HepG2 (cell line): ENCODE data around the gene KRT40. TPM values are rescaled to one million over a fixed set of nuclear protein-coding genes. Genes with fewer than 3 reads are reported as not detected.

ENCODE experiments used
- AHDC1 ChIP-seq: sonication (generic); formaldehyde crosslinking; IDR thresholded peaks from 2 replicates; pipeline ENCODE4 v1.5.1; 2020; ENCODE audit warnings: mild to moderate bottlenecking, missing genetic modification reagents, borderline replicate concordance
- BRCA1 ChIP-seq: sonication (generic); formaldehyde crosslinking; IDR thresholded peaks from 2 replicates; pipeline ENCODE4 v1.4.0; 2020; ENCODE audit warnings: missing genetic modification reagents
- CBFB ChIP-seq: sonication (generic); formaldehyde crosslinking; IDR thresholded peaks from 2 replicates; pipeline ENCODE4 v1.4.0; 2020; ENCODE audit warnings: missing genetic modification reagents
- CREB1 ChIP-seq, 2 experiments: fragments of 450-650 bp in 1 of 2; IDR thresholded peaks; 2 replicates each; pipeline ENCODE4 v1.6.1; 2016 to 2017; ENCODE audit warnings: control low read depth in 1 of 2, mild to moderate bottlenecking in 1 of 2, missing compliant biosample characterization in 1 of 2, missing genetic modification characterization in 1 of 2
- E2F1 ChIP-seq: sonication (generic); formaldehyde crosslinking; IDR thresholded peaks from 2 replicates; pipeline ENCODE4 v1.5.0; 2020; ENCODE audit warnings: missing genetic modification reagents
- IKZF5 ChIP-seq: IDR thresholded peaks from 2 replicates; pipeline ENCODE4 v1.6.1; 2018; ENCODE audit warnings: missing genetic modification reagents, mild to moderate bottlenecking, missing compliant biosample characterization
- IRF2 ChIP-seq: IDR thresholded peaks from 2 replicates; pipeline ENCODE4 v1.6.1; 2018; ENCODE audit warnings: missing genetic modification reagents, missing compliant biosample characterization
- KAT8 ChIP-seq: IDR thresholded peaks from 2 replicates; pipeline ENCODE4 v1.6.1; 2016; ENCODE audit warnings: missing genetic modification reagents, missing compliant biosample characterization
- KDM1A ChIP-seq: IDR thresholded peaks from 2 replicates; pipeline ENCODE4 v1.6.1; 2016; ENCODE audit warnings: missing compliant biosample characterization
- MIXL1 ChIP-seq: IDR thresholded peaks from 2 replicates; pipeline ENCODE4 v1.6.1; 2016
- MLX ChIP-seq: IDR thresholded peaks from 2 replicates; pipeline ENCODE4 v1.6.1; 2016
- REPIN1 ChIP-seq: sonication (generic); formaldehyde crosslinking; IDR thresholded peaks from 2 replicates; pipeline ENCODE4 v1.8.0; 2022; ENCODE audit warnings: missing genetic modification reagents, low read depth, mild to moderate bottlenecking, borderline replicate concordance
- SATB2 ChIP-seq: sonication (generic); formaldehyde crosslinking; IDR thresholded peaks from 2 replicates; pipeline ENCODE4 v1.5.0; 2020; ENCODE audit warnings: missing genetic modification reagents
- SNAI1 ChIP-seq: sonication (generic); formaldehyde crosslinking; IDR thresholded peaks from 2 replicates; pipeline ENCODE4 v1.5.0; 2020; ENCODE audit warnings: mild to moderate bottlenecking, missing genetic modification reagents, borderline replicate concordance
- SOX13 ChIP-seq, 3 experiments: fragments of 450-650 bp in 1 of 3; sonication (generic) in 1 of 3; formaldehyde crosslinking in 1 of 3; IDR thresholded peaks in 2 of 3; conservative IDR thresholded peaks in 1 of 3; 2 replicates each; pipeline versions ENCODE4 v1.5.0 to v1.6.1; 2016 to 2020; ENCODE audit warnings: antibody characterized with exemption in 1 of 3, mild to moderate bottlenecking in 1 of 3, missing compliant biosample characterization in 1 of 3, missing genetic modification reagents in 1 of 3, moderate library complexity in 1 of 3
- ZFX ChIP-seq: sonication (generic); formaldehyde crosslinking; IDR thresholded peaks from 2 replicates; pipeline ENCODE4 v1.4.0; 2020; ENCODE audit warnings: mild to moderate bottlenecking, low read depth, missing genetic modification reagents, moderate library complexity
- ZNF253 ChIP-seq: sonication (generic); formaldehyde crosslinking; IDR thresholded peaks from 2 replicates; pipeline ENCODE4 v1.8.0; 2022; ENCODE audit warnings: mild to moderate bottlenecking, missing genetic modification reagents, borderline replicate concordance
- ZNF556 ChIP-seq: sonication (generic); formaldehyde crosslinking; IDR thresholded peaks from 2 replicates; pipeline ENCODE4 v1.4.0; 2020; ENCODE audit warnings: mild to moderate bottlenecking, missing genetic modification reagents, borderline replicate concordance
- ZNF589 ChIP-seq: sonication (generic); formaldehyde crosslinking; conservative IDR thresholded peaks from 2 replicates; pipeline ENCODE4 v1.8.0; 2022; ENCODE audit warnings: mild to moderate bottlenecking, moderate library complexity, missing genetic modification reagents
- polyA plus RNA-seq, 8 experiments: library from polyadenylated mRNA; depleted of rRNA in 3 of 8; stranded (reverse) in 7 of 8; unstranded in 1 of 8; fragments of >200 nt; fragmentation: Illumina TruSeq in 4 of 8; extraction: Trizol in 4 of 8; gene quantifications; 2 replicates each; pipeline versions ENCODE4 v1.2.1 to v1.2.3, GENCODE V29; 2011 to 2016; ENCODE audit warnings: low read depth in 4 of 8, missing spikeins in 1 of 8, mixed read lengths in 1 of 8; ENCODE audit not compliant: insufficient read depth in 1 of 8
- total RNA-seq, 5 experiments: library from RNA; depleted of rRNA; stranded (reverse); fragments of >200 nt; fragmentation: Illumina TruSeq; extraction: Trizol; gene quantifications; 2 replicates each; pipeline ENCODE4 v1.2.3, GENCODE V29; 2016; ENCODE audit warnings: low read depth in 1 of 5

KRT40 gene
- total and polyA plus RNA-seq, 2 of the 13 experiments (the other 11 are each of a cell fraction or from before 2014, with no cell fraction given), result not detected

- TF ChIP-seq SNAI1 (no peak), MIXL1 (CRISPR knock-in tag) (peak; percentile 81), CREB1 (IDR thresholded peaks at IDR 0.05) (no peak), CREB1 (CRISPR knock-in tag; IDR thresholded peaks at IDR 0.05) (0 out of 2 replicates have a peak, but pooled peaks have one; percentile 29), ZNF556 (CRISPR knock-in tag) (0 out of 2 replicates have a peak, but pooled peaks have one; percentile 48), ZNF589 (CRISPR knock-in tag) (no peak), ZNF253 (CRISPR knock-in tag) (no peak), SATB2 (CRISPR knock-in tag) (0 out of 2 replicates have a peak, but pooled peaks have one; percentile 71), IRF2 (peak; percentile 51; the same call in 1 of the 2 replicates), CBFB (peak; percentile 92), BRCA1 (CRISPR knock-in tag) (0 out of 2 replicates have a peak, but pooled peaks have one; percentile 28), ZFX (peak; percentile 94), AHDC1 (CRISPR knock-in tag) (peak; percentile 88; the same call in 1 of the 2 replicates), REPIN1 (CRISPR knock-in tag) (peak; percentile 45), E2F1 (CRISPR knock-in tag) (no peak), IKZF5 (CRISPR knock-in tag) (peak; percentile 77), MLX (CRISPR knock-in tag) (0 out of 2 replicates have a peak, but pooled peaks have one; percentile 12), KAT8 (peak; percentile 60; the same call in 1 of the 2 replicates), KDM1A (CRISPR knock-in tag) (peak; percentile 87; the same call in 1 of the 2 replicates), SOX13 (IDR thresholded peaks at IDR 0.05) (0 out of 2 replicates have a peak, but pooled peaks have one; percentile 67), SOX13 (CRISPR knock-in tag; conservative IDR thresholded peaks at IDR 0.05 in 1 of 2, IDR thresholded peaks at IDR 0.05 in 1 of 2) (peak in 1 of 2 experiments; percentile 84; a peak in 2 of 4 replicates)
Observed at GRCh38 chr17:40958086-40958953, 25.8 kb downstream of the KRT40 start (continued).
